ENCODE results near the gene C17orf75.

C17orf75 gene

DNA sequence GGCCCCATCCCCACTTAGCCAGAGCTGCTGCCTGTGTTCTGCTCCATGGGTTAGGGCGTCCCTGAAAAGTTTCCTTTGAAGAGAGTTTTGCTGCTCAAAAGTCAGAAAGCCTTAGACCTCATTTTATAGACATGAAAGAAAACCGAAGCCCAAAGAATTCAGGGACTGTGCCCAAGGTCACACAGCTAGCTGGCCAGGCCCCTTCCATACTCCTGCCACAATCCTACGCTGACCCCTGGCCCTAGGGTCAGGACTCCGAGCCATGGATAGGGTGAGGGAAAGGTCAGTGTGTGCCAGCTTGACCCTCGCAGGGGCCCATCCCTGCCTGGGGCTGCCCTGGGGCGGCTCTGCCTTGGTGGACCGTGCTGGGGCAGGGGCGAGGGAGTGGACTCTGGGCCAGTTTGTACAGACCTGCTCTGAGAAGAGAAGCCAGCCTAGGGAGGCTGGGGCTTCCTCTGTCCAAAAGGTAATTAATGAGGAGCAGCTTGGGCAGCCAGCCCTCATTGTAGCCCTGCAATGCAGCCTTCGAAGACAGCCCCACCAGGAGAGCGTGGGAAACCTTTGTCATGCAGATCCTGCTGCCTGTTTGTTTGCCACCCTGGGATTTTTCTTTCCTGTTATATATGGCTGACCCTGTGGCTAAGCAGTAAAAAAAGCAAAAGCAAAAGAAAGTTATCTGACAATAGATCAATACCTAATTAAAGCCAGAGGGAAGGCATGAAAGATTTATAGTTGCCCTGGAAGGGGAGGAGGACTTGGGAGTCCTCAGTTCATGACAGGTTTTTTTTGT, 38.9 kb downstream of the C17orf75 start:
- peak; percentile 84 for DNase-seq

DNA sequence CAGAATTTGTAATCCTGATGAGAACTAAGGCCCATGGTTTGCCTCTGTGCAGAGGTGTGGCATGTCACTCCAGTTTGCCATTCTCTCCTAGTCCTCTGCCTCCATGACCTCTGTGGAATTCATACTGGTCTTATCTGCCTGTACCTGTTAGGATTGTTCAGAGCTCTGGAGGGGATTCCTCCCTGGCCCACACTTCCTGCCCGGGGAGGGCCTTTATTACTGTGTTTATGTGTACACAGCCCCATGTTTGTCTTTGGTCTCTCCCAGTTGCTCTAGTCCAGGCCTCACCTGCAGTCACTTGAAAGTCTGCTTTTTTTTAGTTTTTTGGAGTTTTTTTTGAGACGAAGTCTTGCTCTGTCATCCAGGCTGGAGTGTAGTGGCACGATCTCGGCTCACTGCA, 39.9 kb downstream of the C17orf75 start:
- peak; percentile 31 for DNase-seq

DNA sequence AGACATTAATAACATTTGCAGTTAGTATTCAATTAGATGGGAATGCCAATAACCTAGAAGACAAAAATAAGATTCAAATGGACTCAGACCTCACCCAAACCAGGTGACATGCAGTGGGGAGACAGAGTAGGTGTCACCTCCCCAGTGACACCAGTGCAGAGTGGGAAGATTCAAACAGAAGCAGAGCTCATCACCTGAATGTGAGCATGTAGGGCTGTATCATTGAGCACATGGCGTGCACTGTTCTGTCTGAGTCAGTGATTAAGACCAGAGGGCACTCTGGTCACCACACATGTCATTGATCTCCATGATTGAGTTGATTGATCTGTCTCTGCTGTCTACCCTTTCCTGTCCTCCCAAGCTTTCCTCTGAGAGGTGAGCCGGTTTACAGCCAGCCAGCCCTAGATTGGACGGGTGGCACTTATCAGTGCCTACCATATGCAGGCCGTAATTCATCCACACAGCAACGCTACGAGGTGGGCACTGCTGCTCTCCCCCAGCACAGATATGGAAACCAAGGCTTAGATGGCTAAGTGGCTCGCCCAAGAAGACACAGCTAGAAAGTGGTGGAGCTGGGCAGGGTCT, 42.3 kb downstream of the C17orf75 start:
- DNase-seq = no peak

DNA sequence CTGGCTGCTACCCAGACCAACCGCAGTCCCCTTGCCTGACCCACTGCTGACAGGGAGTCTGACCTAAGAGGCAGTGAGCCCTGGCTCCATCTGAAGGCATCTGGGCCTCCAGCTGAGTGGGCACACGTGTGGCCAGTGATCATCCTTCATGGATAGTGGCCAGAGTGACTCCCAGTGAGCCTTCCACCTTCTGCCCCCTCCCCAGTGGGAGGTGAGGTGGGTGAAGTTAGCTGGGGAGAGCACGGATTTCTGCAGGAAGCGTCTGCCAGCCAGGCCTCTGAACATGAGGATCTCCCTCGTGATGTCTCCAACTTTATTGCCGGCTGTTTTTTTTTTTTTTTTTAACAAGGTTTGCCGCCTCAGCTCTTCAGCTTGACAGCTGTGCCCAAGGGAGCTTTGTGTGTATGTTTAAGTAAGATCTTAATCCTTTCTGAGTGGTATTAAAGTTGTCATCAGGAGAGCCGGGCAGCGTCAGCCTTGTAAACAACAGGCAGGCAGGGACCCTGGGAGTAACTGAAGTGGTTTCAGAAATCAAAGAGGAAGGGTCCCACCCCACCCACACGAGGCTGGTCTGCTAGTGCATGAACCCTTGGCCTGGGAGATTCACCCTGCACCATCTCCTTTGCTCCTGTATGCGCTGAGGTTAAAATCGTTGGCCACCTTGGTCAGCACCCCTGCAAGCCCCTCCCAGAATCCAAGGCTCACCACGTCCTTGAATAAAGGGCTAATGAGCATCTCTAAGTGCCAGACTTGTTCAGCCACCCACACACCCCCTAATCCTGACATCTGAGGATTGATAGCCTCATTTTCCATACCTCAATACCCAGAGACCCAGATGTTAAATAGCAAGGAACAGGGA, 43.0 kb downstream of the C17orf75 start:
- DNase-seq = peak; percentile 32

DNA sequence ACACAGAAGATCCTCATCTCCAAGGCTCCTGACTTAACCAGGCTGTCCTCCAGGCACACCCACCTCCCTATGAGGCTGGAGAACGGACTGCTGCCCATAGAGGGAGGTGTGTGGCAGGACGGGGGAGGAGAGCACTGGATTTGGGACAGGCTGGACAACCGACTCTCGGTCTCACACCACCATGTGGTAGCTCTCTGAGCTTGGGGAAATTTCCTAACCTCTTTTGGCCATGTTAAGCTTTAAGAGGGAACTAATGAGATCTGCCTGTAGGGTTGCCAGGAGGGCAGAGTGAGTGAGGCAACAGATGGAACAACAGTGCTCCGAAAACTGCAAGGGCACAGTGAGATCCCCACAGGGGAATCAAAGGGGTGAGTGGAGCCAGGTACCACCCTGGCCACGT, 43.7 kb downstream of the C17orf75 start:
- DNase-seq = no peak

DNA sequence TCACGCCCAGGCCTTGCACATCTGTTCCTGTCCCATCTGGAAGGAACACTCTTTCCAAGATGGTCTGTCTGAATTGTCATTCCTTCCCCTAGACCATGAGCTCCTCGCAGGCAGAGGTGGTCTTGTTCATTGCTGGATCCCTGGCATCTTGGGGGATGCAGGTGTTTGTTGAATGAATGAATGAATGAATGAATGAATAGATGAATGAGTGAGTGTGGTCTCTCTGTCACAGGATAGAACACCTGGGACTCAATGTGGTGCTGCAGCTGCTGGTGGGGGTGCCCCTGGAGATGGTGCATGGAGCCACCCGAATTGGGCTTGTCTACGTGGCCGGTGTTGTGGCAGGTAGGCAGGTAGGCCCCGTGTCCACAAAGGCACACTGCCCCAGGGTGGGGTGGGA, 44.1 kb downstream of the C17orf75 start:
- no peak for DNase-seq

DNA sequence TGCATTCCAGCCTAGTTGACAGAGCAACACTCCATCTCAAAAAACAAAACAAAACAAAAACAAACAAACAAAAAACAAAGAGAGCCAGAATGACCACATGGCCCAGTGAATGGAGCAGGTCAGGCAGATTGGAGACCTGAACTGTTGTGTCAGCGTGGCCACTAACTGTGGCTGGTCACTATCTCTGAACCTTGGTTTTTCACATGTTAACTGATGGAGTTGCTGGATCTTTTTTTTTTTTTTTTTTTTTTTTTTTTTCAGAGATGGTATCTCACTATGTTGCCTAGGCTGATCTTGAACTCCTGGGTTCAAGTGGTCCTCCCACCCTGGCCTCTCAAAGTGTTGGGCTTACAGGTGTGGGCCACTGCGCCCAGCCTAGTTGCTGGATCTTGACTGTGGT, 44.5 kb downstream of the C17orf75 start:
- DNase-seq = no peak

DNA sequence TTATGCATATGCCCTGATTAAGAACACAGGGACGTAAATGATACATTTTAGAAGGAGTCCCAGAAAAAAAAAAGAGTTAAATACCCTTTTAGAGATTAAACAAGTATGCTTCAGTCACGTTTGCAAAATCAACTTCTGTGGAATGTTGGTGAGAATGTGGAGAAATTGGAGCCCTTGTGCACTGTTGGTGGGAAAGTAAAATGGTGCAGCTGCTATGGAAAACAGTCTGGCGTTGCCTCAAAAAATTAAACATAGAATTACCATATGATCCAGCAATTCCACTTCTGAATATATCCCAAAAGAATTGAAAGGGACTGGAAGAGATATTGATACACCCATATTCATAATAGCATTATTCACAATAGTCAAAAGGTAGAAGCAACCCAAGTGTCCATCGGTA, 49.9 kb downstream of the C17orf75 start:
- DNase-seq = no peak

DNA sequence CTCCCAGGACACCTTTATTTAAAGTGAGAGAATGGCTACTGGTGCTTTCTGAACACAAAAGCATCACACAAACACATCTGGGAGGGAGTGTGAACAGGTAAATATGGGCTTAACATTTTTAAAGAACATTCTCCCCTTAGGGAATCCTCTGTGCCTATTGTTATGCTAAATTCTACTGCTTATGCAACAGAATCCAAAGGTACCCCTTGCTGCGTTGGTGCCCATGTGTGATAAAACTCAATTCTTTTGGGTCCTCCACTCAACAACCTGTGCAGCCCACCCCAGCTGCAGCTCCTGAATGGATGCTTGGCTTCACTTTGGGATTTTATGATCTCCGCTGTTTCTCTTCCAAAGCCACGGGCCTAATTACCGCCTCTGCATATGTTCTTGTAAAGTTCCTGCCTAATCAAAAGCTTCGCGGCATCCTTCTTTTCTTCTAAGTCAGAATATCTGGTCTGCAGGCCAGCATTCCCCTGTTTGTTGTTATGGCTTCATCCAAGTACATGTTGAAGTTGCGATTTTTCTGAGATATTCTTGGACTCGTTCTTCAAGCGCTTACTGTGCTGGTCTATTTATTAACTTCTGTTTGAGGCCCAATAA, 52.4 kb downstream of the C17orf75 start:
- peak; percentile 24 for DNase-seq

DNA sequence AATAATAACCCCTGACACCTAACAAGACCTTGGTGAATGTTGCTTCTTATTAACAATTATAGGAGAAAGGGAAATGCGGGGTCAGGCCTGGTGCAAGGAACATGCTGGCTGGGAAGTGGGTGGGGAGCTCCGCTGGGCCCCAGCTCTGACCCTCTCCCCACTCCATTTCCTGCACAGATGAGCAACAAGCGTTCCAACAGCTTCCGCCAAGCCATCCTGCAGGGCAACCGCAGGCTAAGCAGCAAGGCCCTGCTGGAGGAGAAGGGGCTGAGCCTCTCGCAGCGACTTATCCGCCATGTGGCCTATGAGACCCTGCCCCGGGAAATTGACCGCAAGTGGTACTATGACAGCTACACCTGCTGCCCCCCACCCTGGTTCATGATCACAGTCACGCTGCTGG, 53.4 kb downstream of the C17orf75 start:
- no peak for DNase-seq

DNA sequence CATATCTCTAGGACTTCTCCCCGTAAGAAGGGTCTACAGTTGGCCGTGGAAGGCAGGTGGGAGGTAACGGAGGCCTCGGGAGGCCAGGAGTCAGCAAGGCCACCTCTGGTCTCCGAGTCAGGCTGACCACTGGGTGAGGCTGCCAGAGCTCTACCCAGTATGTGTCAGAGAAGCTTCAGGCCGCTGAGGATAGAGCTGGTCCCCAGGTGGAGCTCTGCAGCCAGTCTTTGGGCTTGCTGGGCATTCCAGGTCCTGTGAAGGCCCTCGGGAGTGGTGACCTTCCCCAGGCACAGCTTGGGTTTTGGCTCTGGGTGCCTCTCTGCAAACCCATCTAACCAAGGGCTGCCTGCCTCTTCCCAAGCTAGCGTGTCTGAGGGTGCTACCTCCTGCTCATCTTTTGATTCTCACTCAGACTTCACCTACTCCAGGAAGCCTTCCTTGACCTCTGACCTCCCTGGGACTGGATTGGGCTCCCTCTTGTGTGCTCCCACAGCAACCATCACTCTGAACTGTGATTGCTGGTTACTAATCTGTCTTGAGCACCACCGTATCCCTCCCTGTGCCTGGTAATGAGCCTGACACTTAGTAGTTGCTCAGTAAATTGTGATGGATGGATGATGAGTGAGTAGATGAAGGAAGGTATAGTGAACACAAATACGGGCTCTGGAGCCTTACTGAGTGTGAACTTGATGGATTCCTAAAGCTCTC, 54.0 kb downstream of the C17orf75 start:
- DNase-seq = no peak

DNA sequence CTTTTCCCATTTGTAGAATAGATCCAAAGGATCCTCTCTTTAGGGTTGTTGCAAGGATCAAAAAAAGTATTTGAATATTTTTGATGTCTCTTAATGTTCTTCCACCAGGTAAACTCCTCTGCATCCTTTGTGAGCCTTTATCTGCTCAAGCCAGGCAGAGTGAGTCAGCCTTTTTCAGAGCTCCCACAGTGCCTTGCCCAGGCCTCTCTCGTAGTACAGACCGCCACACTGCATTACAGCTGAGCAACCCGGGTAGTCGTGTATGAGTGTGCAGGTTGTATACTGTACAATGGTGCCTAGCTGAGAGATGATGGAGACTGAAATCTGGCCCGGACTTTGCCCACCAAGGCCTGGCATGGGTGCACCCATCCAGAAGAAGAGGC, 55.5 kb downstream of the C17orf75 start:
- DNase-seq = no peak

DNA sequence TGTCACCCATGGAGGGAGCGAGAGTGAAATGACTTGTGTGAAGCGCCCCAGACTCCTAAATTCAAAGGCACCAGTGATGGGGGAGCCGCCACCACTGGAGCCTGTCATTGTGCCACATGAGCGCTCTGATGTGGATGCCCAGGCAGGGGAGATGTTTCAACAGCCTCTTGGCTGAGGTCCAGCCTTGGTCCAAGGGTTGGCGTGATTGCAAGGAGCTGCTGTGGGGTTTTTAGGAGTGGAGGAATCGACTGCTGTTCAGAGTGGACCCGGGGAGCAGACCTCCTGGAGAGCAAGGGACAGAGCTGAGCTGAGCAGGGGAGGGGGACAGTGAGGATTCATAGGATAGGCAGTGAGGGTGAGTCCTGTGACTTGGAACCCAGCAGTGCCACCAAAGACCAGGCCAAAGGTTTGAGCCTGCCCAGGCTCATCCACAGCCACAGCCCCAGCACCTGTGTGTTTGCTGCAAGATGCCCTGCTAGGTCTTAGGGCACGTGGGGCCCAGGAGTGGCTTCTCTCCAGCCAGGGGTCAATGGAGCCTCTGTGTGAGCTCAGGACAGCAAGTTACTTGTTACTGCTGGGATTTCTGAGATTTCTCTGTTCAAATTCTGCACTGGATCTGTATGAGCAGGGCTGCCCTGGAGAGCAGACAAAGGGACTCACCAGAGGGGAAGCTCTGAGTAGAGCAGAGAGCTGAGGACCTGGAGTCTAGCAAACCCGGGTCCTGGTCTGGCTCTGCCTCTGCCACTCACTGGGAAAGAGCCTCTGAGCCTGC, 56.0 kb downstream of the C17orf75 start:
- DNase-seq = peak; percentile 66

DNA sequence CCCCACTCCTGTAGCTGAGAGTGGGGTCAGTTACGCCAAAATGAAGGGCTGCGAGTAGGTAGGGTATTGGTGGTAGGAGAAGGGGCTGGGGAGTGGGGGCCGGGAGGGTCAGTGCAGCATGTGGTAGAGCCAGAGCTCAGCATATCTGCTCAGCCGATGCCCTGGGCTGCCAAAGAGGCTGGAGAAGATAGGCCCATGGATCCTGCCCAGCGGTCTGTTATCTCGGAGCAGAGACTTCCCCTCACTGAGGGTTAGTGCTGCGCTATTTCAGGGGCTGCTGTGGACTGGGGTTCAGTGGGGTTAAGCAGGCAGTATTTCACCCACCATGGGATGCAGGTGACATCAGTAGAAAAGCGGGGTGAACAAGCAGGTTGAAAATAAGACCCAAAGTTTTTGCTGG, 56.7 kb downstream of the C17orf75 start:
- DNase-seq = no peak

DNA sequence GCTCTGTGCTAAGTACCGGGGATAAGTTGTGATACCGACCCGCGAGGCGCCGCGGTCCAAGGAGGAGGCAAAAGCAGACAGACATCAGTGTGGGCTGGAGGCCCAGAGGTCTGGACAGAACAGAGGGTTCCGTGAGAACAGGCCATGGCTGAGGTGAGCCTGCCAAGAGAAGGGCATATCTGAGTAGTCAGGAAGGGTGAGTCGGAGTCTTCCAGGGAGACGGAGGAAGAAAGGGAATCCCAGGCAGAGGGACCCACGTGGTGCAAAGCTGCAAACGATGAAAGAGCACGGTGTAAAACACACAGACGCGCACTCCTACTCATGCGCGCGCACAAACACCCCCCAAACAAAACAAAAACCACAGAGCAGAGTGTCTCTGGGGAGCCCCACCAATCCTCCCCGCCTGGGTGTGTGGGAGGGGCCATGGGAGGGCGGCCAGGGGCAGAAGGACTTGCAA, 58.2 kb downstream of the C17orf75 start:
- no peak for DNase-seq

DNA sequence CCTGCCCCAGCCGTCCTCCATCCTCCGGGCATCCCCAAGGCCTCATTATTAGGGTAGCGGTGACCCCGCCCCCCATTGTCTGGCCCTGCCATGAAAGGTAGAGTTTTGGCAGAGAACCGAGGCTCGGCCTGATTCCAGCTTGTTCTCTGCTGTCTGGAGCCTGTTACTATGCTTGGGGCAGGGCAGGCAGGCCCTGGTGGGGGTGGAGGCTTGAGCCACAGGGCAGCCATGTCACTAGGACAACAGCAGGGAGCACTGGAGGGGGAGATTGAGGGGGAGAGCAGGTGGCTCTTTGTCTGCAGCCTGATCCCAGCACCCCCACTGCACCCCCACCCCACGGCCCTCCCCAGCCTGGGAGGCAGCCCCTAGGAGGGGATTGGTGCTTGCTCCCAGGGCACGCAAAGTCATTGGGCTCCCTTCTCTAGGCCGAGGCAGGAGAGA, 60.9 kb downstream of the C17orf75 start:
- peak; percentile 98 for DNase-seq

DNA sequence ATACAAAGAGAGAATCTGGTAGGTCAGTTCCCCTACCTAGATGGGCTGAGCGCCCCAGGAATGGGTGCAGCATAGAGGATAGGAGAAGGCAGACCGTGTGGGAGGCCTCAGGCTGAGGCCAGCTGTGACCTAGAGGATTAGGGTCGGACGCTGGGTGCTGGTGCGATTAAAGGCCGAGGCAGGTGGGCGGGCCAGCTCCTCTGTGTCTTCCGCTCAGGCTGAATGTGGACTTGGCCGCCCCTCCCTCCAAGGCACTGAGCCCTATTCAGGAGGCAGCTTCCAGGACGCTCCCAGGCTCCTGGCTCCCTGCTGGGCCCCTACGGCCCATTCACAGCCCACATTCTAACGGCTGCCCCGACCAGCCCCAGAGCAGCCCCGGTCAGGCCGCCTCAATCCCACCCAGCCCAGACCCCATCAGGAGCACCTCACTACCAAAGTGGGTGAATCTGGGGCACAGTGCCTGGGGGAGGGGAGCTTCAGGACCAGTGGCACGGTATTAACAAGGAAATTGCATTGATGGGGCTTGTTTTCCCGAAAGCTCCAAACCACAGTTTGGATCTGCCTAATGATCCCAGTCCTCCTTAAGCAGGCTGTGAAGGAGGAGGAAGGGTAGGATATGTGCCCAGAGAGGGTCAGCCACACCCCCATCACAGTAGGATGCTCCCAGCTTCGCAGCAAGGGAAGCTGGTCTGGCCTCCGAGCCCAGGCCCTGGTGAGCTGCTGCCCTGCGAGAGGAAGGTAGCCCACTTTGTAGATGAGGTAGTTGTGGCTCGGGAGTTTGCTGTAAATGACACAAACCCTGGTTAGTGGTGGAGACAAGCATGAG, 61.9 kb downstream of the C17orf75 start:
- peak; percentile 76 for DNase-seq

DNA sequence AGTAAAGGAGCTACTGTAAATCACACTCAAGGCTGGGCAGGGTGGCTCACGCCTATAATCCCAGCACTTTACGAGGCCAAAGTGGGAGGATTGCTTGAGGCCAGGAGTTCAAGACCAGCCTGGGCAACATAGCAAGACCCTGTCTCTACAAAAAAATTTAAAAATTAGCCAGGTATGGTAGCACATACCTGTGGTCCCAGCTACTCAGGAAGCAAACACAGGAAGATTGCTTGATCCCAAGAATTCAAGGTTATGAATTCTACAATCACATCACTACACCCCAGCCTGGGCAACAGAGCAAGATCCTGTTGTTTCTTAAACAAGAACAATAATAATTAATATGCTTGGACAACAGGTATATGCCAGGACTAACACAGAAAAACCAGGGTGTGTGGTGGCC, 63.2 kb downstream of the C17orf75 start:
- DNase-seq = no peak
